ENCODE results near the gene DUSP10. TPM values are rescaled to one million over a fixed set of nuclear protein-coding genes. Genes with fewer than 3 reads are reported as not detected.

The DUSP10 gene
- total and polyA plus RNA-seq, 8 donors: 4.7 to 14.5 (median 9.3) TPM

DNA sequence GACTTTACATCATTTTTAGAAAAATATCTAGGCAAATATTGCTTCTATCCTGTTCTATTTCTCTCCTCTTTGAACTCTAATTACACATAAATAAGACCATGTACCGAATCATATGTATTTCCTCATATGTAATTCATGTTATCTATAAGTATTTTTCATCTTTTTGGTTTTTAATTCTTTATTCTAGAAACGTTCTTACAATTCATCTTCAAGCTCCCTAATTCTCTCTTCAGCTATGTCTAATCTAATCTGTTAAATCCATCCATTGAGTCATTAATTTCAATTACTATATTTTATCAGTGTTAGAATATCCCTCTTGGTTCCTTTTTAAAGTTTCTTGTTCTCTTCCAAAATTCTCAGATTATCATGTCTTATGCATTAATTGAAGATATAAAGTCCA, 61.8 kb downstream of the DUSP10 start:
- intact Hi-C loops (cut with DNase I): no loop called here
- WGBS, 2 donors: 54 to 64% methylated on average over 2 of the region's 2 CpGs
- no peak overlapping the region for H3K4me3 ChIP-seq
- no peaks in the 10 kb centered on the region for H3K9me3 ChIP-seq
- no peak for DNase-seq
- TF ChIP-seq, protein P1, sequence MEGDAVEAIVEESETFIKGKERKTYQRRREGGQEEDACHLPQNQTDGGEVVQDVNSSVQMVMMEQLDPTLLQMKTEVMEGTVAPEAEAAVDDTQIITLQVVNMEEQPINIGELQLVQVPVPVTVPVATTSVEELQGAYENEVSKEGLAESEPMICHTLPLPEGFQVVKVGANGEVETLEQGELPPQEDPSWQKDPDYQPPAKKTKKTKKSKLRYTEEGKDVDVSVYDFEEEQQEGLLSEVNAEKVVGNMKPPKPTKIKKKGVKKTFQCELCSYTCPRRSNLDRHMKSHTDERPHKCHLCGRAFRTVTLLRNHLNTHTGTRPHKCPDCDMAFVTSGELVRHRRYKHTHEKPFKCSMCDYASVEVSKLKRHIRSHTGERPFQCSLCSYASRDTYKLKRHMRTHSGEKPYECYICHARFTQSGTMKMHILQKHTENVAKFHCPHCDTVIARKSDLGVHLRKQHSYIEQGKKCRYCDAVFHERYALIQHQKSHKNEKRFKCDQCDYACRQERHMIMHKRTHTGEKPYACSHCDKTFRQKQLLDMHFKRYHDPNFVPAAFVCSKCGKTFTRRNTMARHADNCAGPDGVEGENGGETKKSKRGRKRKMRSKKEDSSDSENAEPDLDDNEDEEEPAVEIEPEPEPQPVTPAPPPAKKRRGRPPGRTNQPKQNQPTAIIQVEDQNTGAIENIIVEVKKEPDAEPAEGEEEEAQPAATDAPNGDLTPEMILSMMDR (IDR thresholded peaks at IDR 0.05): no peak
- no peak for FAIRE-seq
- H3K4me1 ChIP-seq: no peaks in the 10 kb centered on the region
- ATAC-seq: no peak
- H3K27ac ChIP-seq: no peak overlapping the region
- no peaks in the 10 kb centered on the region for H3K36me3 ChIP-seq
- H3K27me3 ChIP-seq: no peaks in the 10 kb centered on the region

DNA sequence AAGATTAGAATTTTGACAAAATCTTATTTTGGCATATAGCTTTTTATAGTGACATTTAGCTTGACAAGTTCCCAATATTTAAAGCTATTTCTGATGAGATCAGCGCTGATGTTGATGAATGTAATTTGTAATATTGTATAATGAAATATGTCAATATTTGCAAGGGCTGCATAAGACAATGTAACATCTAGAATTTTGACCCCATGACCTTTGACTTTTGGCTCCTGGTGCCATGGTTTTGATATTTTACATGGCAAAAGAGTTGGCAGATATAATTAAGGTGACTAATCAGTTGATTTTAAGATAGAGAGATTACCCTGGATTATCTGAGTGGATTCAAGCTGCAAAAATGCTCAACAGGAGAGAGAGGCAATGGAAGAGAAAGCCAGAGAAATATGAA, 63.9 kb downstream of the DUSP10 start:
- ATAC-seq: no peak
- no peak overlapping the region for H3K27ac ChIP-seq
- H3K27me3 ChIP-seq: no peaks in the 10 kb centered on the region
- H3K4me1 ChIP-seq: no peaks in the 10 kb centered on the region
- no peak for DNase-seq
- TF ChIP-seq, protein P1 (IDR thresholded peaks at IDR 0.05): no peak
- H3K9me3 ChIP-seq: no peaks in the 10 kb centered on the region
- 85 to 94% methylated on average over 1 of the region's 1 CpG for WGBS, 2 donors
- H3K36me3 ChIP-seq: no peaks in the 10 kb centered on the region
- no peak for FAIRE-seq
- intact Hi-C loops (cut with DNase I): no loop called here
- H3K4me3 ChIP-seq: no peak overlapping the region

GRCh38 chr1:221675880-221676800, 65.7 kb downstream of the DUSP10 start:
- H3K4me1 ChIP-seq: no peaks in the 10 kb centered on the region
- no peak overlapping the region for H3K4me3 ChIP-seq
- TF ChIP-seq, protein P1 (IDR thresholded peaks at IDR 0.05): no peak
- peak overlapping the region in 2 of 4 donors; percentile 25 to 28 for H3K27ac ChIP-seq
- H3K36me3 ChIP-seq: no peaks in the 10 kb centered on the region
- DNase-seq (no peak), ATAC-seq (peak in 3 of 4 donors; percentile 35 to 70 (median 47)), FAIRE-seq (no peak)
- H3K27me3 ChIP-seq: no peaks in the 10 kb centered on the region
- 58 to 61% methylated on average over 5 of the region's 5 CpGs for WGBS, 2 donors
- no peaks in the 10 kb centered on the region for H3K9me3 ChIP-seq
- intact Hi-C loops (cut with DNase I): no loop called here

DNA sequence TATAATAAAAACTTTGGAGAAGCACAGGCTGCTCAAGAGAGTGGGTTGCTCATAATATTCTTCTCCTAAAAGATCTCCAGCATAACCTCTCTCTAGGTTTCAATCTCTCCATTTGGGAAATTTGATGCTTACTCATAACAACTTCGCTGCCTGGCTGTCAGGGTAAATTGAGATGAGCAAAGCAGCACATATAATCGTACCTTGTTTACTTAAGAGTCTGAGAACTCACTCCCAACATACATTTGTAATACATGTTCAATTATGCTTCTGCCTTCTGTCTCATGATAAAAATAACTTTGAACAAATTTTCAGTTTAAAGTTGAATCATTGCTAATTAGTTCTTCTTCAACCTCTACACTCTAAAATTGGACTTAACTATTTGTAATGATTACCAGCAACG, 68.9 kb downstream of the DUSP10 start:
- no peaks in the 10 kb centered on the region for H3K27me3 ChIP-seq
- 65 to 72% methylated on average over 3 of the region's 3 CpGs for WGBS, 2 donors
- TF ChIP-seq, protein P1 (IDR thresholded peaks at IDR 0.05): no peak
- no peak for DNase-seq
- no peaks in the 10 kb centered on the region for H3K4me1 ChIP-seq
- no peaks in the 10 kb centered on the region for H3K36me3 ChIP-seq
- intact Hi-C loops (cut with DNase I): no loop called here
- ATAC-seq: no peak
- no peak overlapping the region for H3K4me3 ChIP-seq
- H3K27ac ChIP-seq: no peak overlapping the region
- H3K9me3 ChIP-seq: no peaks in the 10 kb centered on the region
- no peak for FAIRE-seq

GRCh38 chr1:221672239-221672645, 69.6 kb downstream of the DUSP10 start:
- 71 to 81% methylated on average over 2 of the region's 2 CpGs for WGBS, 2 donors
- DNase-seq (no peak), FAIRE-seq (no peak), ATAC-seq (no peak)
- no peaks in the 10 kb centered on the region for H3K36me3 ChIP-seq
- peaks cover 0 to 5% (median 0%) of the 10 kb centered on the region in 3 donors for H3K4me1 ChIP-seq
- TF ChIP-seq, protein P1 (IDR thresholded peaks at IDR 0.05): no peak
- intact Hi-C loops (cut with DNase I): no loop called here
- no peak overlapping the region for H3K27ac ChIP-seq
- no peak overlapping the region for H3K4me3 ChIP-seq
- no peaks in the 10 kb centered on the region for H3K27me3 ChIP-seq
- no peaks in the 10 kb centered on the region for H3K9me3 ChIP-seq
